HG02973 (cell line): ENCODE data around the gene ANGPTL7.
"Not testable (repeated sequence)": the region's sequence is repeated elsewhere in the genome, so short reads cannot be mapped to it uniquely, and the experiment has no call there.

Experiments
- ATAC-seq: cut with Tn5 transposase; IDR thresholded peaks from one replicate; pipeline ENCODE4 v1.9.1; 2021; ENCODE audit warnings: moderate library complexity; ENCODE audit not compliant: unreplicated experiment

Gene ANGPTL7

DNA sequence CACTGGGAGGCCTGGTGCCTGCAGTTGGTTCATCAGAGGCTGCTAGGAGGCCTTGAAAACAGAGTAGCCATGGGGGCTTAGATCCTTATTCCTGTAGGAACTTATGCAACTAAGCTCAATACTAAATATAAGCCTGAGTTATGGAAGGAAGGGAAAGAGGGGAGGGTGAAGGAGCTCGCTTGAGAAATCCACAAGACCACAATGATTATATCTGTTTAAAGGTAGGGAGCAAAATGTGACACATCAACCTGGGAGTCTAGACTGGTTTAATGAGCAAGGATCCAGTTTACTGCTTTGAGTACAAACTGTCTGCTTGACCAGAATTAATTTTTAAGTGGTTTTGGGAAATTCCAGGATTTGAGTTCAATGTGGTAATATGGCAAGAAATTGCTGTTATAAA is 20.4 kb upstream of the ANGPTL7 start:
- no peak for ATAC-seq

DNA sequence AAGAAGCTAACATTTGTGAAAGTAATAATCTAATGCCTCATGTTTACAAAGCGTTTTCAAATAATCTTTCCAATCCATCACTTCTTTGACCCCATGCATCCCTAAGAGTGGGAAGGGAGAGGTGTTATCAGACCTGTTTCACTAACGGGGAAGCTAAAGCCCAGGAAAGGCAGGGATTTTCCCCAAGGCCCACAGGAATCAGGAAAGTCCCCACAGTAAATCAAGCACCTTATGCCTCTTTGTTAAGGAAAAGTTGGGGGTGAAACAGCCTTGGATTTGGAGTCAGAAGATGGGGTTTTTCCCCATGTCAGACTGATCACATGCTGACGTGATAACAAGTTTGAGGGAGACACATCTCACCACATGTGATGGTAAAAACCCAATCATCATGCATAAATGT is 20.0 kb upstream of the ANGPTL7 start:
- no peak for ATAC-seq

DNA sequence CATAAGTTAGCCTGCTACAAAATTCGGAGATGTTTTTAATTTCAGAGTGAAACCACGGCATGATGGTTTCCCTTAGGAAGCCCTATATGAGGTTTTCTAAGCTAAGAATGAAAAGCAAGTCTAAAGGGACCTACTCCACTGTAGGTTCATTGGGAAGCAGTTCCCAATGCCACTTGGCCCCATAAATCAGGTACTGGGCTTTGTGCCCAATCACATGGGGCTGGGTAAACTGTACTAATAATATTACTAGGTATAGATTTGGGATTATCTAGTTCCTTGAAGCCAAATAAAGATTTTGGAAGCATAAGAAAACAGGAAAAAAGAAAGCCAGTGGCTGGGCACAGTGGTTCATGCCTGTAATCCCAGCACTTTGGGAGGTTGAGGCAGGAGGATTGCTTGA is 19.1 kb upstream of the ANGPTL7 start:
- ATAC-seq = no peak

DNA sequence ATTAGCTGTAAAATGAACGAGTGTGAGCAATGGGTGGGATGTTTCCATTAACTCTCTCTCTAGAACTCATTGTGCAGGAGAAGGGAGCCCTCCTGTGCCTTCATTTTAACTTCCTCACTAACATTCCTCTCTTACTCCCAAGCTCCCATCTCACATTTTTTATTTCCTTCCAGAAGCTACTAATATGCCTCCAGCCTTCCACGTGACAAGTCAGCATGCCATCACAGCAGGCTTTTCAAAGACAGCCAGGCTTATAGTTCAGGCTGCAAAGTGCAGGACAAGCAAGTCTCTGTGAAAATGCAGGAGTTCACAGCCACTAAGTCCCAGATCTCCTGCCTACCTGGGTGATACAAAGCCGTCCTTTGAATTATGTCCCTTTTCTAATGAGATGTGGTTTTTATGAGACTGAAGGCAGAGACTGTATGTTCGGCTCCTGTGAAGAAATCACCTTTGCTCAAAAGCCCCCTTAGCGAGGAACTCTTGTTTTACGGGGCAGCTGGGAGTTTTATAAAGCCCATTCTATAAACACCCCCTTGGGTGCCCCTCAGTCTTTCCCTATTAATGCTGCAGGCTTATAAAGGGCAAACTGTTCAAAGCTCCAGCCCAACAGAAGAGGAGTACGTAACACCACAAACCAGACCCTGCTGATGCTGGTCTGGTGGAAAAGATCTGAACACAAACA is 14.8 kb upstream of the ANGPTL7 start:
- ATAC-seq = no peak

DNA sequence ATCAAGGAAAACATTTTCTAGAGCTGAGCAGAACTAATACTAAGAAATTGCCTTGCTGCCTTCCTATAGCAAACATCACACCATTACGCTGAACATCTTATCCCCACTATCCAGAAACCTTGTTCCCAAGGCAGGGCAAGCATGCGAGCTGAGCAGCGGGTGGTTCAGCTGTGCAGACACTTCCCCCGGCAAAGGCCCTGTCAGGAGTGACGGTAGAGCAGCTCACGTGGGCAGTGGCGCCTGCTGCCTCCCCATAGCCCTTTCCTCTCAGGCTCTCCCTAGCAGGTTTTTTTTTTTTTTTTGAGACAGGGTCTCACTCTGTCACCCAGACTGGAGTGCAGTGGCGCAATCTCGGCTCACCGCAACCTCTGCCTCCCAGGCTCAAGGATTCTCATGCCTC is 13.7 kb upstream of the ANGPTL7 start:
- ATAC-seq = no peak

DNA sequence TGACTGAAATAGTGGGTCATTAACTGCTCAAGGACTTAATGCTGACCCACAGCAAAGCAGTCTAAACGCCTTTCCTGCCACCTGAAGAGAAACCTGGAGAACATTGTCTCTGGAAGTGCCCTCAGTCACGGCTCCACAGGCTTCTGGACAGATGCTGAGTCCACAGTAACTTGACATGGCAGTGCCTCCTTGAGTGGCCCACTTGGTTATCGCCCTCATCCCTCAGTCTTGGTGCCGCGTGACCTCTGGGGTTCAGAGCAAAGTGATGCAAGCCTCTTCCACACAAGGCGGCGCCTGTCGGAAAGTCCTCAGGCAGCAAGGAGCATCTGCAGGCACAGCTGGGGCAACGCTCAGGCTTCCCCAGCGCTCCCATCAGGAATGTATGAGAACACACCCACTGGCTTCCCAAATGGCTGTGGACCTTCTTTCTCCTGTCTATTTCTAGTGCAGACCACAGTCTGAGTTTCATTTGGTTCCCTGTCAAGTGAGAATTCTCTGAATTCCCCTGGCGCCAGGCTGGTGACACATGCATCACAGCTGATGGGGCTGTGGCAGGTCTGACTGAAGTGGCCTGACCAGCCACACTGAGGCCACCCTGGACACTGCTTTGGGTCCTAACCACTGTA is 13.0 kb upstream of the ANGPTL7 start:
- ATAC-seq = no peak

DNA sequence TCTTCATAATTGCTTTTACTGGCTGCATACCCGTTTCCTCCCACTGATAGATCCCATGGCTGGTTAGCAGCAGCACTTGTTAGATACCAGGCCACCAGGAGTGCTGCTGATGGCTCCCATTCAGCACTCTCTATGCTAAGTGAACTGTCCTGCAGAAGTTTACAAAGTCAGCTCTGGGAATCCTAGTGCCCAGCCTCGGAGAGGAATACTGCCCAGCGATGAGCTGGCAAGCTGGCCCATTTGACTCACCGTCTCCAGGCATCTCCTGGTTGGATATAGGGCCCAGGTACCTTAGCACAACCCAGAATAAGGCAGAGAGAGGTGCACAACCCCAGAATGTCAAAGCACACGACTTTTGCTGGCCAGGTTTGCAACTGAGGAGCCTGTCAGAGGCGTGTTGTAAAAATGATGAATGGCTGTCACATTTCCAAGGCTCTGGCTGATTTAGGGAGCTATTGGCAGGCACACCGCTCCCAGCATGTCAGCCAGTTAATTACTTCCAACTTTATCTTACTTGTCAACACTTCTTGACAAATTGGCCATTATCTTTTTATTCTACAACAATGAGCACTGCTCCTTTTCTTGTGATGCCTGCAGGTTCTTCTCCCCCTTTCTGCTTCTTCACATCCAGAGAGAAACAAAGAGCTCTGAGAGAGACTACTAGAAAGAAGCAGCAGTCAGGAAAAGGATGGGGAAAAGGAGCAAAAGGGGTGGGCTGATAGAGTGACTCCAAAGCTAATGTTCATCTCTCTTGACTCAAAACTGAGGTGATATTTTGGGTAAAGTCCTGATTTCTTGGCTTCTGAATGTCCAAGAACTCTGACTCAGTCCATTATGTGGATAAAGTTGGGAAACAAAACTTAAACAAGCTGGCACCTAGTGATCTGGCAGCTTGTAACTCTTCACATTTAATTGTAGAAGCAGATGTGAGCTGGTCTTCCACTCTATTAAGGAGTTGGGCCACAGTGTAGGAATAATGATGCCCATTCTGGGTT is 10.8 kb upstream of the ANGPTL7 start:
- no peak for ATAC-seq

DNA sequence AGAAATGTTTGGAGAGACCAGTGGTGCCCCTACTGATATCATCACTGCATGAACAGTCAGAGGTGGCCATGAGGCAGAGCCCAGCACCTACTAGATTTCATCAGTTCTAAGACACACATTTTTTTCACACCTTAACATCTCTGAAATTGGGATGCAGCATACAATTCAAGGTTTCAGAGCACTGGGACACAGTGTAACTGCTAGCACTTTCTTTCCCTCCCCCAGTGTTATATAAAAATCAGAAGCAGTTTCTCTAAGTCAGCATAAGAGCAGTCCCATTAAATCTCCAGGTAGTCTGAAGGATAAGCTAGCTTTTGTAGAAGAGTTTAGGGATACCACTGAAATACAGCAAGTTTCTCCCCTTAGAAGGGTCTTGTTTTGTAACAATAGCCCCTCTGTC is 10.0 kb upstream of the ANGPTL7 start:
- no peak for ATAC-seq

DNA sequence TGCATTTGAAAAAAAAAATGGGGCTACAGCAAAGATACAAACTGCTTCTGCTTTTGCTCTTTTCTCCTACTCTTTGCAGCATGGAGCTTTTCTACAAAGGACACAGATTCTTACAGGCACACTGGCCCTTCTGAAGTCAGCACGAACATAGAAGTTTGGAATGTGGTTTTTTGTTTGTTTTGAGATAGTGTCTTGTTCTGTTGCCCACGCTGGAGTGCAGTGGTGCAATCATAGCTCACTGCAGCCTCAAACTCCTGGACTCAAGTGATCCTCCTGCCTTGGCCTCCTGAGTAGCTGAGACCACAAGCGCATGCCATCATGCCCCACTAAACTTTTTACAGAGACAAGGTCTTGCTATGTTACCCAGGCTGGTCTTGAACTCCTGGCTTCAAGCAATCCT is 9.4 kb upstream of the ANGPTL7 start:
- not testable (repeated sequence) for ATAC-seq

DNA sequence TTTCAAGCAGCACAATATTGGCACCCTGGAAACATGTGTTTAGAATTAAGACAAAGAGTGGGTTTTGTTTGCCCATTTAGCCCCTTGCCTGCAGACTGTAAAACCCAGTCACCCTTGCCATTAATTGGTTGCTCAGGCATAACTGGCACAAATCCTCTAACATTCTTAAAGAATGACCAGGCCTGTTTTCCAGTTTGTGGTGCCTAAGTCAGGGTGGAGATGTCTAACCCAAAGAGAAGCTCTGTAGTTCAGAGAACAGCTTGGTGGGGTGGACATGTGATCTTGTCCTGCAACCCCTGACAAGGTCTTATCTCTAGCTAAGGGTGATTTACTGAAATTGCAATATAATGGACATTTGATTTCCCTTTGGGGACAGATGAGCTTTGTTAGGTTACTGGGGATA is 8.8 kb upstream of the ANGPTL7 start:
- ATAC-seq = no peak

DNA sequence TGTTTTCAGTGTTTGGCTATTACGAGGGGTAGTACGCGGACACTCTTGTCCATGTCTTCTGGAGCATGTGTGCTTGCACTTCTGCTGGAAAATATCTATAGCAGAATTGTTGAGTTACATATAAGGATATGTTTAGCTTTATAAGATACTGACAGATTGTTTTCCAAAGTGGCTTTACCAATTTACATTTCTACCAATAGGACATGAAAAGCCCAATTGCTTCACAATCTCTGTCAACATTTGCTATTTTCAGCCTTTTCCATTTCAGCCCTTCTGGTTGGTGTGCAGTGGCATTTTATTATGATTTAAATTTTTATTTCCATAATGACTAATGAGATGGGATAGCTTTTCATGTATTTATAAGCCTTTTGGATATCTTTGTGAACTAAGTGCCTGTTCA is 6.3 kb upstream of the ANGPTL7 start:
- no peak for ATAC-seq

DNA sequence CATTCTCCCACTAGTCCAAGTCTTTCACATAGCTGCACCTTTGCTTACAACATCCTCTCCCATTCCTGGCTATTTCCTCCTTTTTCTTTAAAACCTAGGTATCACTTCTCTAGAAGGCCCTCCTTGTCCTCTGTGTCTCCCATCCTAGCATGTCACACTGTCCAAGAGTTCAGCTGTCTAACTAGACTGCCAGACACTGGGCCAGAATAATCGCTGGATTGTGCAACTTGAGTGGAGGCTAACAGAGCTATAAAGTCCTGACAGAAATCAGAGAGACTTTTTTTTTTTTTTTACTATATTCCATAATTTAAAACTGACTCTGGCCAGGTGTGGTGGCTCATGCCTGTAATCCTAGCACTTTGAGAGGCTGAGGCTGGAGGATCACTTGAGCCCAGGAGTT is 4.2 kb upstream of the ANGPTL7 start:
- no peak for ATAC-seq

DNA sequence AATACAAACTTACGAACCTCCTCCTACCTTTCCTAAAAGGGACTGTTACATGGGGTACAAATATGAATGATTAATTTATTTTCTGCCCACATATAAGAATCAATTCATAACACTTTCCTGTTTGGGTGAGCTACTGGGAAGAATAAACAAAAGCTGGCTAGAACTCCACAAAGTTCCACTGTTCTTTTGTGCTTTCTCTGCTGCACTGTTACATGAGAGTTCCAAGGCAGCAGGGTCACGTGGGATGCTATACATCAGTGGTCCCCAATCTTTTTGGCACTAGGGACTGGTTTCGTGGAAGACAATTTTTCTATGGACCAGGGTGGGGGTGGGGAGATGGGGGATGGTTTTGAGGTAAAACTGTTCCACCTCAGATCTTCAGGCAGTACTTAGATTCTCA is 2.2 kb upstream of the ANGPTL7 start:
- ATAC-seq = no peak

DNA sequence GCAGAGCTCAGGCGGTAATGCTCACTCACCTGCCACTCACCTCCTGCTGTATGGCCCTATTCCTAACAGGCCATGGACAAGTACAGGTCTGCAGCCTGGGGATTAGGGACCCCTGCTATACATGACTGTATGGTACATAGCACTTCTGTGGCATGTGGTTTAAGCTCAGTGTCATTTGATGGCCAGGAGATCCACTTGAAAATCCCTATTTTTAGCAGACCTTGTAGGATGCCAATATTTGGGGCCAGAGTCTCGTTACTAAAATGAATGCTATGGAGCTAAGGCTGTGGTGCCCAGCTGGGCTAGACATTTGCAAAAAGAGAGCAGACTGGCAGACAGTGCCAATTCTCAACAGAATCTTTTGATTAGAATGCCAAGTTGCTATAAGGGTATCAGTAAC is 1.7 kb upstream of the ANGPTL7 start:
- ATAC-seq = no peak

DNA sequence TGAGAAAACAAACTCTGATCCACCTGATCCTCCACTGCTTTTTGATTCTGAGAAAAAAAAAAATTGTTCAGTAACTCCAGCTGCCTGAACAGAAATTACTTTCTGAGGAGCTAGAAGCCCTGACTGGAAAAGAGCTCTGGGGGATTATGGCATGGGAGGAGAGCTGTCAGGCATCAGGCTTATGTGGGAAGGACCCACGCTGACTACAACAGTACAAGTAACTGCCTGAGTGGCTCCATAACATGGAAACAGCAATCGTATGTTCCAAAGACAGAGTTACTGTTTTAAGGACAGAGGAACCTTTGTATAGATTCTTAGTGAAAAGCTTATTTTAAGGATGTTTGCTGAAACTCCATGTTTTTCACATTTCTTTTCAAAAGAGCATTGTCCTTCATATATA is 1.2 kb upstream of the ANGPTL7 start:
- no peak for ATAC-seq

DNA sequence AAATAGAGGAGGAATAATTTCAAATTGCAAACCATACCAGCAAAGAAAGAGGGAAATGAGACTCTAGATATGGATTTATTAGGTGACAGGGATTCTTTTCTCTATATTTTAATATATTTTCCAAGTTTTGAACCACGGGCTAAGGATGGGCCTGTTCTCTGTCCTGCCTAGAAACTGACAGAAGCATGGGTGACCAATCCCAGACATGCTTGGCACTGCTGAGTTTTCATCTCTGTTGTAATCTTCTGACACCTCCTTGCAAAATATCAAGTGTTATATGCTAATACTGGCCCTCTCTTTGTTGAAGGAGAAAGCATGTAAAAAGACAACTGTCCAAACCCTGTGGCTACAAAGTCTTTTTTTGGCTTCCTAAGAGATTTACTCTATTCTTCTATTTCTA is 774 bp upstream of the ANGPTL7 start:
- no peak for ATAC-seq

DNA sequence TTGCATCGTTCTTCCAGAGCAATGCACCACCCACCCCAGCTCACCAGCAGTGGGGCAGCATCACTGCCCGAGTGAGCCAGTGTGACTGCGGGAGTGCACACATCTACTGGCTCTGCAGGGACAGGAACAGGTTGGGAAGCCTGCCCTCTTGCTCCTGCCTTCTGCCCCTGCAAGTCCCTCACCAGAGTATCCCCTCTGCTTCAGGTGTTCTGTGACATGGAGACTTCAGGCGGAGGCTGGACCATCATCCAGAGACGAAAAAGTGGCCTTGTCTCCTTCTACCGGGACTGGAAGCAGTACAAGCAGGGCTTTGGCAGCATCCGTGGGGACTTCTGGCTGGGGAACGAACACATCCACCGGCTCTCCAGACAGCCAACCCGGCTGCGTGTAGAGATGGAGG is 4.2 kb downstream of the ANGPTL7 start:
- ATAC-seq = no peak

DNA sequence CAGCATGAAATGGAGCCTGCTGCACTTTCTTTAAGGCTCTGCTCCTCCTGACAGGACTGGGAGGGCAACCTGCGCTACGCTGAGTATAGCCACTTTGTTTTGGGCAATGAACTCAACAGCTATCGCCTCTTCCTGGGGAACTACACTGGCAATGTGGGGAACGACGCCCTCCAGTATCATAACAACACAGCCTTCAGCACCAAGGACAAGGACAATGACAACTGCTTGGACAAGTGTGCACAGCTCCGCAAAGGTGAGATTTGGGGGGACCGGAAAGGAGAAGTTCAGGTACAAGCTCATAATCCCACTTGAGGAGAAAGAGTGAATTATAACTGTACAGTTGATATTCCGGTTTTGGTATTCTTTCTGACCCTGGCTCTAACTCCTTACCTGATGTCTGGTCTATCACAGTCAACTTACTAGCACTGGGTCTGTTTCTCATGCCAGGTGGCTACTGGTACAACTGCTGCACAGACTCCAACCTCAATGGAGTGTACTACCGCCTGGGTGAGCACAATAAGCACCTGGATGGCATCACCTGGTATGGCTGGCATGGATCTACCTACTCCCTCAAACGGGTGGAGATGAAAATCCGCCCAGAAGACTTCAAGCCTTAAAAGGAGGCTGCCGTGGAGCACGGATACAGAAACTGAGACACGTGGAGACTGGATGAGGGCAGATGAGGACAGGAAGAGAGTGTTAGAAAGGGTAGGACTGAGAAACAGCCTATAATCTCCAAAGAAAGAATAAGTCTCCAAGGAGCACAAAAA is 5.4 kb downstream of the ANGPTL7 start:
- ATAC-seq = no peak

DNA sequence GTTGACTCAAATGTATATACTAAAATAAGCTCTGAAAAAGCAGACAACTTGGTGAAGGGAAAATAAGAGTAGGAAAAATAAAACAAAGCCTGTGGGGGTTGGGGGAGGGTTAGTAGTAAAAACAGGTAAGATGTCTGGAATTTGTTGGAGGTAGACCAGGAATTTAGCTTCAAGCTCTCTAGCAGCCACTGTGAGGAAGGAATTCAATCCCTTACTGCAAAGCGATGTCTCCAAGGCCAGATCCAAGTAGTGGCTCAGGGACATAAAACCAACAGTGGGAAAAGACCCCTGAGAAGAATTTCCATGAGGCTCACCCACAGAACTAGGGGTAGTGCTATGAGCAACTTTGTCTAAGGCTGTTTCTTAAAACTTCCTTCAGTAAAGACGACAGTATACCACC is 7.8 kb downstream of the ANGPTL7 start:
- no peak for ATAC-seq

DNA sequence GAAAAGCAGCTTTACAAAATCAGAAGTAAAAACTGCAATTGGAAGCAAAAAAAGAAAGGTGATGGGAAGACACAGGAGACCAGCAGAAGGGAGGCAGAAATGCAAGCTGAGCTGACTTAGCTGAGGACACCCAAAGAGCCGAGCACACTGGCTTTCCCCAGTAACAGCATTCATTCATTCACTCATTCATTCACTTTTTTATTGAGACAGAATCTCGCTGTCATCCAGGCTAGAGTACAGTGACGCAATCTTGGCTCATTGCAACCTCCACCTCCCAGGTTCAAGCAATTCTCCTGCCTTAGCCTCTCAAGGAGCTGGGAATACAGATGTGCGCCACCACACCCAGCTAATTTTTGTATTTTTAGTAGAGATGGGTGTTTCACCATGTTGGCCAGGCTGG is 8.2 kb downstream of the ANGPTL7 start:
- ATAC-seq = no peak

DNA sequence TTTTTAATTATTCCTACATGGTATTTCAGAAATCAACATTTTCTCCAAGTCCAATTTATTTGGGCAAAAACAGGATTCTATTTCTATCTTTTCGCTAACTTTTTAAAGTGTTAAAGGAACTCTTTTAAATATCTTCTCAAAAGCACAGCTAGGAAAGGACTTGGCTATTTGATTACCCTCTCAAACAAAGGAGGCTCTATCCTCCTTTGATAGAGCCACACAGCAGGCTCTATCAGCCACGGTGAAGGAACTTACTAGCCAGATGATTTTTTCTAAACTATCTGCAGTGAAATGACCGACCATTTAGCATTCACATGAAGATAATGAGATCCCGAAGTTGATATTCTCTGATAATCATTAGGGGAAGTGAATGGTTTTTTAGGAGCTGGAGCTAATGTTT is 9.1 kb downstream of the ANGPTL7 start:
- ATAC-seq = no peak
